H9 (cell line): ENCODE results near the gene DIP2C. TPM values are rescaled to one million over a fixed set of nuclear protein-coding genes. Genes with fewer than 3 reads are reported as not detected.

ENCODE experiments used
- DNase-seq: peaks from one replicate; pipeline ENCODE4 v3.0.0-alpha.2; 2017
- H2AFZ ChIP-seq: one replicate; pipeline ENCODE4 v1.6.1; 2013; ENCODE audit warnings: mild to moderate bottlenecking, low read length, control low read depth, moderate library complexity
- H2AK5ac ChIP-seq: 2 replicates; pipeline ENCODE4 v1.6.1; 2013; ENCODE audit warnings: low read length, control low read depth, mixed read lengths; ENCODE audit not compliant: insufficient read length
- H2BK120ac ChIP-seq: one replicate; pipeline ENCODE4 v1.6.1; 2013; ENCODE audit warnings: low read depth, mild to moderate bottlenecking, low read length, control low read depth, inconsistent platforms; ENCODE audit not compliant: poor library complexity, severe bottlenecking
- H2BK12ac ChIP-seq: 2 replicates; pipeline ENCODE4 v1.6.1; 2013; ENCODE audit warnings: low read length, control low read depth, mixed read lengths, low read depth; ENCODE audit not compliant: insufficient read length
- H2BK15ac ChIP-seq: 2 replicates; pipeline ENCODE4 v1.6.1; 2013; ENCODE audit warnings: low read depth, low read length, control low read depth
- H2BK20ac ChIP-seq: one replicate; pipeline ENCODE4 v1.6.1; 2013; ENCODE audit warnings: low read depth, mild to moderate bottlenecking, low read length, control low read depth, inconsistent platforms; ENCODE audit not compliant: poor library complexity, severe bottlenecking
- H2BK5ac ChIP-seq: 2 replicates; pipeline ENCODE4 v1.6.1; 2013; ENCODE audit warnings: low read length, control low read depth, mixed read lengths; ENCODE audit not compliant: insufficient read length
- H3K14ac ChIP-seq: 2 replicates; pipeline ENCODE4 v1.6.1; 2013; ENCODE audit warnings: low read length, control low read depth; ENCODE audit not compliant: insufficient read depth
- H3K18ac ChIP-seq: 2 replicates; pipeline ENCODE4 v1.6.1; 2013; ENCODE audit warnings: low read depth, mild to moderate bottlenecking, mixed read lengths, low read length, control low read depth; ENCODE audit not compliant: insufficient read length
- H3K23ac ChIP-seq: 2 replicates; pipeline ENCODE4 v1.6.1; 2013; ENCODE audit warnings: low read length, control low read depth, mixed read lengths, low read depth; ENCODE audit not compliant: insufficient read length
- H3K23me2 ChIP-seq: 2 replicates; pipeline ENCODE4 v1.6.1; 2013; ENCODE audit warnings: low read depth, mild to moderate bottlenecking, mixed read lengths, low read length, control low read depth; ENCODE audit not compliant: insufficient read length, poor library complexity, severe bottlenecking
- H3K27ac ChIP-seq: 2 replicates; pipeline ENCODE4 v1.5.1; 2013; ENCODE audit warnings: low read length, control low read depth, mixed read lengths, low read depth; ENCODE audit not compliant: insufficient read length
- H3K27me3 ChIP-seq: 2 replicates; pipeline ENCODE4 v1.6.1; 2013; ENCODE audit warnings: low read length, control low read depth, inconsistent platforms; ENCODE audit not compliant: insufficient read depth
- H3K4ac ChIP-seq: 2 replicates; pipeline ENCODE4 v1.6.1; 2013; ENCODE audit warnings: low read depth, mild to moderate bottlenecking, control low read depth, inconsistent platforms, low read length, moderate library complexity
- H3K4me1 ChIP-seq: 2 replicates; pipeline ENCODE4 v1.6.1; 2013; ENCODE audit warnings: low read length, control low read depth, inconsistent platforms; ENCODE audit not compliant: insufficient read depth
- H3K4me2 ChIP-seq: 2 replicates; pipeline ENCODE4 v1.6.1; 2013; ENCODE audit warnings: low read length, control low read depth, mixed read lengths; ENCODE audit not compliant: insufficient read length, insufficient read depth
- H3K56ac ChIP-seq: 2 replicates; pipeline ENCODE4 v1.6.1; 2013; ENCODE audit warnings: low read depth, mild to moderate bottlenecking, mixed read lengths, low read length, control low read depth; ENCODE audit not compliant: insufficient read length
- H3K79me1 ChIP-seq: 2 replicates; pipeline ENCODE4 v1.6.1; 2013; ENCODE audit warnings: low read depth, mild to moderate bottlenecking, moderate library complexity, low read length, control low read depth, inconsistent platforms; ENCODE audit not compliant: insufficient read depth, poor library complexity, severe bottlenecking
- H3K79me2 ChIP-seq: 2 replicates; pipeline ENCODE4 v1.6.1; 2013; ENCODE audit warnings: low read length, control low read depth, inconsistent platforms; ENCODE audit not compliant: insufficient read depth
- H3K9ac ChIP-seq: 2 replicates; pipeline ENCODE4 v1.6.1; 2013; ENCODE audit warnings: low read length, control low read depth, mixed read lengths; ENCODE audit not compliant: insufficient read length; ENCODE audit errors: extremely low read depth
- H3K9me3 ChIP-seq: one replicate; pipeline ENCODE4 v1.6.1; 2013; ENCODE audit warnings: low read depth, low read length, inconsistent platforms; ENCODE audit not compliant: control insufficient read depth
- H3T11ph ChIP-seq: one replicate; pipeline ENCODE4 v1.6.1; 2013; ENCODE audit warnings: mild to moderate bottlenecking, low read length, control low read depth, inconsistent platforms
- H4K20me1 ChIP-seq: one replicate; pipeline ENCODE4 v1.6.1; 2013; ENCODE audit not compliant: control insufficient read depth, insufficient read length, insufficient read depth
- H4K5ac ChIP-seq: 2 replicates; pipeline ENCODE4 v1.6.1; 2013; ENCODE audit warnings: low read depth, mild to moderate bottlenecking, mixed read lengths, low read length, control low read depth; ENCODE audit not compliant: insufficient read length
- H4K8ac ChIP-seq: replicated peaks from 2 replicates; pipeline ENCODE4 v1.6.1; 2013; ENCODE audit warnings: low read length, control low read depth, mixed read lengths, low read depth; ENCODE audit not compliant: insufficient read length
- H4K91ac ChIP-seq: 2 replicates; pipeline ENCODE4 v1.6.1; 2013; ENCODE audit warnings: low read depth, mild to moderate bottlenecking, moderate library complexity, mixed read lengths, low read length, control low read depth; ENCODE audit not compliant: insufficient read length
- H3K27ac Mint-ChIP-seq, 3 experiments: 2 replicates in 2 of 3; 3 replicates in 1 of 3; pipeline ENCODE4 v1.8.0; 2020 to 2021; ENCODE audit warnings: mixed read lengths in 3 of 3, mild to moderate bottlenecking in 1 of 3, moderate library complexity in 1 of 3
- H3K27me3 Mint-ChIP-seq: 2 replicates; pipeline ENCODE4 v1.8.0; 2021; ENCODE audit warnings: low read depth, mild to moderate bottlenecking, moderate library complexity, mixed read lengths
- H3K36me3 Mint-ChIP-seq, 3 experiments: 2 replicates in 2 of 3; 3 replicates in 1 of 3; pipeline ENCODE4 v1.8.0; 2020 to 2021; ENCODE audit warnings: low read depth in 3 of 3, mixed read lengths in 3 of 3; ENCODE audit not compliant: insufficient read depth in 1 of 3
- H3K4me1 Mint-ChIP-seq, 2 experiments: 2 replicates each; pipeline ENCODE4 v1.8.0; 2020; ENCODE audit warnings: mixed read lengths in 2 of 2
- H3K4me3 Mint-ChIP-seq, 2 experiments: 2 replicates in 1 of 2; 3 replicates in 1 of 2; pipeline ENCODE4 v1.8.0; 2020 to 2021; ENCODE audit warnings: mild to moderate bottlenecking in 2 of 2, mixed read lengths in 2 of 2, moderate library complexity in 1 of 2
- H3K9me3 Mint-ChIP-seq, 2 experiments: 2 replicates in 1 of 2; 3 replicates in 1 of 2; pipeline ENCODE4 v1.8.0; 2020; ENCODE audit warnings: mild to moderate bottlenecking in 2 of 2, mixed read lengths in 2 of 2, moderate library complexity in 1 of 2
- WGBS: extraction: QIAGEN DNeasy Blood & Tissue Kit; methylation state at CpG from one replicate; pipeline ENCODE4 v1.1.7; 2013; ENCODE audit warnings: missing lambda C conversion rate, low lambda C conversion rate, mixed read lengths; ENCODE audit not compliant: insufficient read length; ENCODE audit errors: extremely low coverage; 5-methylcytosine and 5-hydroxymethylcytosine counted together
- total RNA-seq: library from RNA; stranded (reverse); gene quantifications from 2 replicates; pipeline ENCODE4 v1.2.1, GENCODE V29; 2021
- TF ChIP-seq, protein P1 (sequence below): fragments of 200-600 bp; sonication (generic); conservative IDR thresholded peaks from 3 replicates; pipeline ENCODE4 v1.8.0; 2021; ENCODE audit warnings: antibody characterized with exemption, mild to moderate bottlenecking

Gene DIP2C
- total RNA-seq, 1 experiment from 2014 or later: 7.9 TPM

DNA sequence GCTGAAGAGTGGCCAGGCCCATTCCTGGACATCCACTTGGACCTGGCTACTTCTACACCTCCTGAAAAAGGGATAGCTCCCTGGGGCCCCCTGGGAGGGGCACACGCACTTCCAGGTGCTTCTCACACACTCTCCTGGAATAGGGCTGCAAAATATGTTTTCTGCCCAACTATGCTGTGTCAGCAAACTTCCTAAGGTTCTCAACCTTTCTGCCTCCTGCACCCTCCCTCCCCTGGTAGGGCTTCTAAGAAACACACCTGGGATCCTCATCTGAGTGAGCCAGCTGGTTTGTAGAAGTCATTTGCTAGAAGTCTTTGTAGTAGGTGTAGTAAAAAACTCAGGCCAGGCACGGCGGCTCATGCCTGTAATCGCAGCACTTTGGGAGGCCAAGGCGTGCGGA lies 417.7 kb downstream of the DIP2C start:
- Histone ChIP-seq H4K20me1 (no peaks in the 10 kb centered on the region), H2AFZ (no peak overlapping the region), H3K23me2 (no peaks in the 10 kb centered on the region), H3K9ac (no peak overlapping the region), H3K4me2 (no peak overlapping the region), H4K8ac (no peak overlapping the region), H3K18ac (no peak overlapping the region), H3K4ac (no peak overlapping the region), H2BK15ac (no peak overlapping the region), H2BK120ac (no peak overlapping the region), H3K23ac (no peak overlapping the region), H3K9me3 (no peaks in the 10 kb centered on the region), H3K4me1 (peaks cover 2% of the 10 kb centered on the region; the same call in 1 of the 2 replicates), H3T11ph (no peak overlapping the region), H3K56ac (no peak overlapping the region), H2BK5ac (no peak overlapping the region), H3K79me1 (no peaks in the 10 kb centered on the region), H2AK5ac (no peak overlapping the region), H3K27me3 (no peaks in the 10 kb centered on the region), H3K79me2 (no peaks in the 10 kb centered on the region), H2BK20ac (no peak overlapping the region), H2BK12ac (no peak overlapping the region), H4K91ac (no peak overlapping the region), H3K14ac (no peak overlapping the region), H3K27ac (no peak overlapping the region), H4K5ac (no peak overlapping the region)
- peaks cover 0 to 1% (median 0%) of the 10 kb centered on the region in 3 experiments; a peak in 1 of 7 replicates for H3K36me3 Mint-ChIP-seq
- DNase-seq: no peak
- peaks cover 2% of the 10 kb centered on the region; the same call in 1 of the 2 replicates for H3K27me3 Mint-ChIP-seq
- H3K4me3 Mint-ChIP-seq: no peak overlapping the region
- no peaks in the 10 kb centered on the region for H3K9me3 Mint-ChIP-seq
- TF ChIP-seq, protein P1, sequence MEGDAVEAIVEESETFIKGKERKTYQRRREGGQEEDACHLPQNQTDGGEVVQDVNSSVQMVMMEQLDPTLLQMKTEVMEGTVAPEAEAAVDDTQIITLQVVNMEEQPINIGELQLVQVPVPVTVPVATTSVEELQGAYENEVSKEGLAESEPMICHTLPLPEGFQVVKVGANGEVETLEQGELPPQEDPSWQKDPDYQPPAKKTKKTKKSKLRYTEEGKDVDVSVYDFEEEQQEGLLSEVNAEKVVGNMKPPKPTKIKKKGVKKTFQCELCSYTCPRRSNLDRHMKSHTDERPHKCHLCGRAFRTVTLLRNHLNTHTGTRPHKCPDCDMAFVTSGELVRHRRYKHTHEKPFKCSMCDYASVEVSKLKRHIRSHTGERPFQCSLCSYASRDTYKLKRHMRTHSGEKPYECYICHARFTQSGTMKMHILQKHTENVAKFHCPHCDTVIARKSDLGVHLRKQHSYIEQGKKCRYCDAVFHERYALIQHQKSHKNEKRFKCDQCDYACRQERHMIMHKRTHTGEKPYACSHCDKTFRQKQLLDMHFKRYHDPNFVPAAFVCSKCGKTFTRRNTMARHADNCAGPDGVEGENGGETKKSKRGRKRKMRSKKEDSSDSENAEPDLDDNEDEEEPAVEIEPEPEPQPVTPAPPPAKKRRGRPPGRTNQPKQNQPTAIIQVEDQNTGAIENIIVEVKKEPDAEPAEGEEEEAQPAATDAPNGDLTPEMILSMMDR: no peak
- no peak overlapping the region for H3K27ac Mint-ChIP-seq
- no CpG with 5 or more reads among the region's 6 CpGs for WGBS
- peaks cover 24 to 27% of the 10 kb centered on the region in 2 experiments for H3K4me1 Mint-ChIP-seq
